A549 (cell line): ENCODE data around the gene MGMT.

Experiments used
- POLR2A ChIP-seq: IDR thresholded peaks from 2 replicates; pipeline ENCODE4 v1.6.1; 2012; ENCODE audit warnings: mild to moderate bottlenecking, low read length
- RAD21 ChIP-seq, 2 experiments: fragments of >200 bp in 1 of 2; sonication (Bioruptor Twin) in 1 of 2; formaldehyde crosslinking in 1 of 2; IDR thresholded peaks in 1 of 2; conservative IDR thresholded peaks in 1 of 2; 2 replicates in 1 of 2; 3 replicates in 1 of 2; pipeline ENCODE4 v1.6.1; 2012 to 2018; ENCODE audit warnings: inconsistent platforms in 1 of 2
- RNF2 ChIP-seq: fragments of 200-600 bp; sonication (generic); IDR thresholded peaks from 2 replicates; pipeline ENCODE4 v1.6.1; 2016; ENCODE audit warnings: low read depth, mild to moderate bottlenecking, antibody characterized with exemption, moderate library complexity, borderline replicate concordance
- ZFP36 ChIP-seq: fragments of 450-650 bp; IDR thresholded peaks from 2 replicates; pipeline ENCODE4 v1.6.1; 2014; ENCODE audit warnings: borderline replicate concordance; ENCODE audit not compliant: partially characterized antibody
- TF ChIP-seq, protein P1 (sequence below): fragments of >200 bp; sonication (Bioruptor Twin); formaldehyde crosslinking; IDR thresholded peaks from 3 replicates; pipeline ENCODE4 v1.5.1; 2016
- TF ChIP-seq, protein P2 (sequence below): fragments of 200-600 bp; sonication (generic); IDR thresholded peaks from 2 replicates; pipeline ENCODE4 v1.6.1; 2016; ENCODE audit warnings: antibody characterized with exemption, mild to moderate bottlenecking, moderate library complexity

DNA sequence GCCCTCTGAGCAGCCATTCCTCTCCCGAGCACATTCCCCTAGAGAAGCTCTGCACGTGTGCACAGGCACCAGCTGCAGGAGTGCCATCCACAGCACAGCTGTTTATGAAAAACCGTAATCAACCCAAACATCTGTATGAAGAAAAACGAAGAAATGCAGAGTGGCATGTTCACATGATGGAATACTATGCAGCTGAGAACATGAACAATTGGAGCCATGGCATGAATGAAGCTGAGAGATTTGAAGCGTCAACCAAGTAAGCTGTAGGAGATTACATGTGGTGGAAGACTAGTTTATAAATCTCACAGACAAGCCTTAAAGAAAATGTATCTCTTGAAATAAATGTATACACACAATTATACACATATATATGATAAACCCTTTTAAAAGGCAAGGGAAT is 320.5 kb downstream of the MGMT start:
- TF ChIP-seq, protein P1, sequence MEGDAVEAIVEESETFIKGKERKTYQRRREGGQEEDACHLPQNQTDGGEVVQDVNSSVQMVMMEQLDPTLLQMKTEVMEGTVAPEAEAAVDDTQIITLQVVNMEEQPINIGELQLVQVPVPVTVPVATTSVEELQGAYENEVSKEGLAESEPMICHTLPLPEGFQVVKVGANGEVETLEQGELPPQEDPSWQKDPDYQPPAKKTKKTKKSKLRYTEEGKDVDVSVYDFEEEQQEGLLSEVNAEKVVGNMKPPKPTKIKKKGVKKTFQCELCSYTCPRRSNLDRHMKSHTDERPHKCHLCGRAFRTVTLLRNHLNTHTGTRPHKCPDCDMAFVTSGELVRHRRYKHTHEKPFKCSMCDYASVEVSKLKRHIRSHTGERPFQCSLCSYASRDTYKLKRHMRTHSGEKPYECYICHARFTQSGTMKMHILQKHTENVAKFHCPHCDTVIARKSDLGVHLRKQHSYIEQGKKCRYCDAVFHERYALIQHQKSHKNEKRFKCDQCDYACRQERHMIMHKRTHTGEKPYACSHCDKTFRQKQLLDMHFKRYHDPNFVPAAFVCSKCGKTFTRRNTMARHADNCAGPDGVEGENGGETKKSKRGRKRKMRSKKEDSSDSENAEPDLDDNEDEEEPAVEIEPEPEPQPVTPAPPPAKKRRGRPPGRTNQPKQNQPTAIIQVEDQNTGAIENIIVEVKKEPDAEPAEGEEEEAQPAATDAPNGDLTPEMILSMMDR, result no peak
- no peak for TF ChIP-seq POLR2A
- TF ChIP-seq ZFP36, result no peak
- no peak for TF ChIP-seq RNF2
- TF ChIP-seq, protein P2, sequence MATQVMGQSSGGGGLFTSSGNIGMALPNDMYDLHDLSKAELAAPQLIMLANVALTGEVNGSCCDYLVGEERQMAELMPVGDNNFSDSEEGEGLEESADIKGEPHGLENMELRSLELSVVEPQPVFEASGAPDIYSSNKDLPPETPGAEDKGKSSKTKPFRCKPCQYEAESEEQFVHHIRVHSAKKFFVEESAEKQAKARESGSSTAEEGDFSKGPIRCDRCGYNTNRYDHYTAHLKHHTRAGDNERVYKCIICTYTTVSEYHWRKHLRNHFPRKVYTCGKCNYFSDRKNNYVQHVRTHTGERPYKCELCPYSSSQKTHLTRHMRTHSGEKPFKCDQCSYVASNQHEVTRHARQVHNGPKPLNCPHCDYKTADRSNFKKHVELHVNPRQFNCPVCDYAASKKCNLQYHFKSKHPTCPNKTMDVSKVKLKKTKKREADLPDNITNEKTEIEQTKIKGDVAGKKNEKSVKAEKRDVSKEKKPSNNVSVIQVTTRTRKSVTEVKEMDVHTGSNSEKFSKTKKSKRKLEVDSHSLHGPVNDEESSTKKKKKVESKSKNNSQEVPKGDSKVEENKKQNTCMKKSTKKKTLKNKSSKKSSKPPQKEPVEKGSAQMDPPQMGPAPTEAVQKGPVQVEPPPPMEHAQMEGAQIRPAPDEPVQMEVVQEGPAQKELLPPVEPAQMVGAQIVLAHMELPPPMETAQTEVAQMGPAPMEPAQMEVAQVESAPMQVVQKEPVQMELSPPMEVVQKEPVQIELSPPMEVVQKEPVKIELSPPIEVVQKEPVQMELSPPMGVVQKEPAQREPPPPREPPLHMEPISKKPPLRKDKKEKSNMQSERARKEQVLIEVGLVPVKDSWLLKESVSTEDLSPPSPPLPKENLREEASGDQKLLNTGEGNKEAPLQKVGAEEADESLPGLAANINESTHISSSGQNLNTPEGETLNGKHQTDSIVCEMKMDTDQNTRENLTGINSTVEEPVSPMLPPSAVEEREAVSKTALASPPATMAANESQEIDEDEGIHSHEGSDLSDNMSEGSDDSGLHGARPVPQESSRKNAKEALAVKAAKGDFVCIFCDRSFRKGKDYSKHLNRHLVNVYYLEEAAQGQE, result no peak
- no peak for TF ChIP-seq RAD21 (conservative IDR thresholded peaks at IDR 0.05 in 1 of 2, IDR thresholded peaks at IDR 0.05 in 1 of 2)
